Activated T-helper 1 cell treated with Interleukin-2 at 50 U/mL for 16 hours (primary cell): ENCODE measurements around the gene CDKN2B-AS1.

Experiments used
- DNase-seq: peaks from one replicate; pipeline ENCODE4 v3.0.0-alpha.2; 2020; ENCODE audit warnings: low read depth

Gene CDKN2B-AS1

DNA sequence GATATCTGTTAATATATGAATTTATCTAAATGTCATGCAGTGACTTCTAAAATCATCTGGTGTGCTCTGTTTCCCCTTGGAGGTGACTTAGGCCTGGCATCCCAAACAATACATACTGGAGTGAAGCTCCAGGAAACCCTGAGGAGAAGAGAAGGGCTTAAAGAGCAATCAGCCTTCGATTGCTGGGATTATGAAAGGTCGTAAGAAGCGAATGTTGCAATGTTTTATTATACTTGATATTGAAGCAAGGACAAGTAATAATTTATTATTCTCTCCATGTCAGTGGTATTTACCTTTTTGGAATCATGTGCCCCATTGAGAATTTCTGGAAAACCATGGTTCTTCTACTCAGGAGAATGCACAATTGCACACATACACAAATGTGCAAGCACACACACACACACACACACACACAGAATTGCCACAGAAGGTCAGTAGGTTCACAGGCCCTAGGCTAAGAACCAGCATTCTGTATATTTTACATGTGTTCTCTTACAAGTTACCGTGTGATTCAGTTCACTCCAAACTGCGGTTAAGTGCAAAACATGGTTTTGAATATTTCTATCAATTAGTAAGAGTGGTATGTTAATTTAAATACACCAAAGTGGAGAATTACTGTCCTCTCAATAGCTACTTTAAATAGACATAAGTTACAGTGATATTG is 93.6 kb downstream of the CDKN2B-AS1 start:
- no peak for DNase-seq

DNA sequence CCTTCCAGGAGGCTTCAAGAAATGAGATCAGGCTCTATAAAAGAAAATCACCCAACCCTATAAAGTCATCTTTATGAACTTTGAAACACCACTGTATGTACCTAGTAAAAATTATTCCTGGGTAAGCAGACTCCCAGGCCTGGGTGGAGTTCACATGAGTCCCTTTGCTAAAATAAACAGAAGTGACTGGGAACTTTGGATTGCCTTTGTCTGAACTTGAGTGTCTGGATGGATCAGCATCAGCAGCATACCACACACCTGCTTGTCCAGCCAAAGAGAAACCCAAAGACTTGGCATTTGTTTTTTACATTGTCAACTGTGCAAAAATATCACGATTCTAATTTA is 94.1 kb downstream of the CDKN2B-AS1 start:
- DNase-seq: no peak

GRCh38 chr9:22097707-22098106 is 103.1 kb downstream of the CDKN2B-AS1 start:
- no peak for DNase-seq

DNA sequence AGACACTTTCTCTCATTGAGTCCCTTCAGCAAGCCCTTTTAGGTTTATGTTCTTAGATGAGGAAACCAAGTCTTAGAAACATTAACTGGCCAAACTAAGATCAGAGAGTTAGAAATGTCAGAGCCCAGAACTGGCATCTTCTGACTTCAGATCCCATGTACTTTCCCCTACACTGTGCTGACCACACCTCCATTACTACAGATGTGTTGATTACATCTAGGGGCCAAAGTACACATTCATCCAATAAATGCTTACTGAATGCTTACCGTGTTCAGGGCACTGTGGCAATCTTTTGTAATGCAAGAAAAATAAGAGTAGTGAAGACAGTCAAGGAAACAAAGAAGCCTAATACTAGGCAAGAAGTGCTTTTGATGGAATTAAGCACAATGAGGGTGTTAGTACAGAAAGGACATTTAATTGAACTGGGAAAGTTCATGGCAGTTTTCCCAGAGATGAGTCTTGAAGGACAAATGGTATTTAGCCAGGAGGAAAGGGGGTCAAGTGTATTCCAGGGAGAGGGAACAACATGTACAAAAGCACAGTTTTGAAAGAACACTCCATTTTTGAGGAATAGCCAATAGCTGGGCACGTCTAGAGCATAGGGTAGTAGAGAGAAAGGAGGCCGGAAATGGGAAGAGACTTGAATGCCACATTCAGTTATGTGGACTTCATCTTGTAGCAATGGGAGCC is 104.2 kb downstream of the CDKN2B-AS1 start:
- DNase-seq: no peak

- no peak for DNase-seq
These were observed 106.0 kb downstream of the CDKN2B-AS1 start for GRCh38 chr9:22100626-22101025.

DNA sequence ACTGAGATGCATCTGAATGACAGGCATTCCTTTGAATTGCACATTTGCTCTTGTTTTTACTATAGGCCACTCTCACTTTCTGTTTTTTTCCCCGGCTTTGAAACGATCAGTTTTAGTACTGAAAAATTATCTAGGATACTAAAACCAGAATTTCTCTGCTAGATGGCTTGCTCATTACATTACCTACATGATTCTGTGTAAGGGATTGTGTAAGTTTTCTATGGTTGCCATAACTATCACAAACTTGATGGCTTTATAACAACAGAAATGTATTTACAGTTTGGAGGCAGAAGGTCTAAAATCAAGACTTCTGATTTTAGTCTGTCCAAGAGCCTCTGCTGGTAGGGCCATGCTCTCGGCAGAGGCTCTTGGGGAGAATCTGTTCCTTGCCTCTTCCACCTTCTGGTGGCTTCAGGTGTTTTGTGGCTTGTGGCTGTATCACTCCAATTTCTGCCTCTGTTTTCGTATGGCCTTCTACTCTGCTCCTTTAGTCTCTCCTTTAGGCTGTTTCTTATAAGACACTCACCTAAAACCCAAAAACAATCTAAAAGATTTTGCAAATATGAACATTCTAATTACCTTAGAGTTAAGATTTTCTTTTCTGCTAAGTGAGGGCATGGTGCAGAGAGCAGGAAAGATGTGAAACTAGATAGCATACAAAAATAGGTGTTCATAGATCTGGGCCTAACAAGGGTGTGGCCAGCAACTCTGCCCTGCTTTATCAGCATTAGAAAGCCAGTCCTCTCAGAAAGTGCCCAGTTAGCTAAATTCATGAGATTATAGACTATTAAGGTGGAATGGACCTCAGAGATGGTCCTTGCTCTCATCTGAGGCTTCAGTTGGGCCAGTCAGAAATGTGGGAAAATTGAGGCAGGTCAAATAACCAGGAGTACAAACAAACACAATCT is 107.8 kb downstream of the CDKN2B-AS1 start:
- DNase-seq: no peak

DNA sequence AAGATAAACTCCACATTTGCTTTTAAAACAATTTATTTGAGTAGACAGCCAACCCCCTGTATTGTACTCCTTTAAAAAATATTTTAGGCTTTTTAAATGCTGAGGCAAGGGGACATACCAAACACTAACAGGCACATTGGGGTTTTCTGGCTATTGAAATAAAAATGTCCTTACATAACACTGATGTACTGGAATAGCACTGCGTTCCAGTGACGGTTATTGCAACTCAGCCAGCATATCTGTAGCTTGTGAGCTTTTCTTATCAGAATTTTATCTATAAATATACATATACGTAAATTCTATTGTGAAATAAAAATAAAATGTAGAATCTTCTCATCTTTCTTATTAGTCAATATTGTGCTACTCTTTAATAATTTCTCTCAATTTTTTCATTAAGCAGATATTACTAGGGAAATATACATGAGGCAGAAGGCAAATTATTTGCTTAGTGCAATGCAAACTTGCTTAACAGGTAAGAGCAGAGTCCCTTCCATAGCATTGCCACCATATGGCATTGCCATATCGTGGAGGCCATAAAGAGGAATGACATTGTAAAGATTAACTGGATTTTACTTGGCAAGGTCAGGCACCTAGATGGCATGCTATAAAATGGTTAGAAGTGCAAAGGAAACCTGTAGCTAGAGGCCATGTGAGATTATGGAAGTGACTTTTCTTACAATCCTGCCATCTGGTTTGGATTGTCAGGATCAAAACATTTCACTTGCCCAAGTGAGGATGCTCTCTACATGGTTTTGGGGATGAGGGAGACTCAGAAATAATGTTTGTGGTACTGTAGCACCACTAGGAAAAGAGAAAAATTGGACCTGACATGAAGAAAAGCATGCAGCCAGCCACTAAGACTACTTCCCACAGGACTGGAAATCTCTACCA is 109.3 kb downstream of the CDKN2B-AS1 start:
- no peak for DNase-seq

- DNase-seq: no peak
These were observed 110.6 kb downstream of the CDKN2B-AS1 start for GRCh38 chr9:22105005-22105722.

GRCh38 chr9:22107202-22108045 is 112.8 kb downstream of the CDKN2B-AS1 start:
- no peak for DNase-seq

DNA sequence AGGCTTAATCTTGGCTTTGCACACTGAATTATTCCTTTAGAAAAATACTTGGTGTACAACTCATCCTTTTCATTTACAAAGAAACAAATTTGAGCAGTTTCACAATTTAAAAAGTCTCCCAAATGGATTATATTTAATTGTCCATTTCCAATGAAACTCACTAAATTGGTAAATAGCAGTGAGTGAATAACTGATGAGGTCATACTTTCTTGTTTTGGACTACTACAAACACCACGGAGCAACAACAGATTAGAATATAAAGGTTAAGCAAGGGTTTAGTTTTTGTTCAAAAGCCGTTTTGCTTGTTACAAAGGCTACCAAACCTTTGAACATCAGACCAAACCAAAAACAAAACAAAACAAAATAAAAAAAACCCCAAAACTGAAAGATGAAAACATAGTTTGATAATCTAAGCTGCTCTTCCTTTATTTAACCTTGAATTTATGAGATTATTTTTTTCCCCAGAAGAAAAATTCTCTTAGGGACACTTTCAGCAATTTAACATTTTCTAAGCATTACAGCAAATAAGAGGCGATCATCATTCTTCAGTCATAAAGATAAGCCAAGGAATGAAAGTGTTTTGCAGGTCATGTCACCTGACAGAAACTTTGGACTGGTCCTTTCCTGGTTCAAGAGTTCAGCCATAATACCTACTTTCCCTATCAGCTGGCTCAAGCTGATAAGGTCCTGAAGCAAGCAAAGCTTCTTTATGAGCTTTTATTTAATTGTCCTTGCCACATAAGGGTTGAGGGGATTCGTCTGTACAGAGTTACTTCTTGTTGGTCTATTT is 114.2 kb downstream of the CDKN2B-AS1 start:
- DNase-seq: no peak

- DNase-seq: no peak
These were observed 116.8 kb downstream of the CDKN2B-AS1 start for GRCh38 chr9:22111176-22111953.

DNA sequence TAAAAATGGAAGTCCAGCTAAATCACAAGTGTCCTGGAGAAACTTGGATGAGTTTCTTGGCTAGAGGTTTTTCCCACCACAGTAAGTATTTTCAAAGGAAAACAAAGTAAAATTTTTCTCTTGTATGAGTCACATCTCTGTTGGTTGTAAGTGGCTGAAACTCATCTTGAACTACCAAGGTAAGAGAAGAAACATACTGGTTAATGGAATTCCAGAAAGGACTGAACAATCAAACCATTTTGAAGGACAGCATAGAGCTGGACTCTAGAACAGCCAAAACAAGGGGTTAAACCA is 117.3 kb downstream of the CDKN2B-AS1 start:
- no peak for DNase-seq

GRCh38 chr9:22112870-22113821 is 118.6 kb downstream of the CDKN2B-AS1 start:
- DNase-seq: no peak

DNA sequence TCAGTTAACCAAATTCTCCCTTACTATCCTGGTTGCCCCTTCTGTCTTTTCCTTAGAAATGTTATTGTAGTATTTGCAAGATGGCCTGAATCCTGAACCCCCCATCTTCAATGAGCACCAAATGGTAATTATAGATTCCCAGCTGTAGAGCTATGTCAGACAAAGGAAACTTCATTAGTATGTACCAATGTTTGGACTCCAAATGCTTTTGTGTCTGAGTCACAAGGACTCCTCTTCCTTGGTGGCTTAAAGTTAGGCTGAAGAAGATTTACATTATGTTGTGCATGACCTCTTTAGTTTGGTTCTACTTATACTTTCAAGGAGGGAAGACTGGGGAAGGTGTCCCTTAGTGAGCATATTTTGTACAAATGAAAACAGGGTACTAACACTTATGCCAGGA is 120.4 kb downstream of the CDKN2B-AS1 start:
- DNase-seq: no peak

DNA sequence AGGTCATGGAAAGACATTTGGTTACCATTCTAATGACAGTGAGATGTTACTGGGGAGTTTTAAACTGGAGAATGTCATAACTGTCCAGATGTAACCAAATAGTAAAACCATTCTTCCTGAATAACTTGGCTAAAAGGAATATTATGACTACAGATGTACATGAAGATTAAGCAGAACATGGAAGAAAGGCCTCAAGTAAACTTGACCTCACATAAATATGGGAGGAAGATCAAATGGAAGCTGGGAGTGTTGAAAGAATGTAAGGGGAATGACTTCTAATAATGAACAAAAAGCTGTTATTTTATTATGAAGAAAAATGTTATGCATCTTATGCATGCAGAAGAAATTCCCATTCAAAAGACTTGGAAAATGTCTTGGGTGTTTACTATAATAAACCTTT is 122.2 kb downstream of the CDKN2B-AS1 start:
- DNase-seq: no peak

- DNase-seq: no peak
These were observed 123.2 kb downstream of the CDKN2B-AS1 start for GRCh38 chr9:22117511-22118384.
